Measurements from ENCODE around the gene CLASRP.
"Not testable (repeated sequence)": the region's sequence is repeated elsewhere in the genome, so short reads cannot be mapped to it uniquely, and the experiment has no call there.

CLASRP gene

DNA sequence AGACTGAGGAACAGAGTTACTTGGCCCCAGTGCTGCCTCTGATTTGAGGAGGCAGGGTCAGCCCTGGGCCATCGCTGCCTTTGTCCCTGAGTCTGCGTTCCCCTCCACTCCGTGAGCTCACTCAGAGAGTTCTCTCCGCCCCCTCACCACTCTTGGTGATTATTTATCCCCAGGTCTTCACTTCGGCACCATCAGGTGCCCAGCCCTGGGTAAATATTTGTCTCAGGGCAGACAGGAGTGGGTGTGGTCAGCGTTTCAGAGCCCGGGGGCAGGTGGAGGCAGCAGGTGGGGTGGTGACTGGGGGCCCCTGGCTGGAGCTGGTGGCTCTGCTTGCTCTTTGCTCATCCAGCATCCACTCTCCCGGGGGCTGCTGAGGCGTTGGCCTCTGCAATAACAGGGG is 74.8 kb downstream of the CLASRP start:
- Histone ChIP-seq H3K9me3 (ENCODE audit: control insufficient read depth, low read length) (no peaks in the 10 kb centered on the region), H3K4me1 (ENCODE audit: control insufficient read depth, insufficient read depth, low read length) (no peaks in the 10 kb centered on the region), H3K4me3 (ENCODE audit: low read length) (no peak overlapping the region), H3K9ac (ENCODE audit: low read length) (no peak overlapping the region), H3K36me3 (ENCODE audit: control insufficient read depth, insufficient read depth, low read length, severe bottlenecking) (no peaks in the 10 kb centered on the region), H3K27me3 (replicated peaks; ENCODE audit: control insufficient read depth, insufficient read depth, low read length) (no peaks in the 10 kb centered on the region)
- DNase-seq (ENCODE audit: low read depth), result no peak

DNA sequence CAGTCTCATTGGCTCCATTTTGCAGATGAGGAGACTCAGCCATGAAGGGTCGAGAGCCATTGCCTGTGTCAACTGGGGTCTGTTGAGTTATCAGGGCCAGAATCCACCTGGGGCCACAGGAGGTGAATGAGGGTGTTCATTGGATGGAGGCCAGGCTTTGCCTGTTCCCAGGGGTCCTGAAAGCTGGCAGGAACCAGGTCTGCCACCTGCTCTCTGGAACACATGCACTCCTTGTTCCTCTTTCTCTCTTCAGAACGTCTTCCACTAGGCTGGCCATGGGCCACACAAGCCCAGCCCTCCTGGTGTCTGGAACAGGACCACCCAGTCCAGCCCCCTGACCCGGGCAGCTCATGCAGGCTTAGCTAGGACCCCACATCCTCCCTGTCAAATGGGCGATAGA is 75.3 kb downstream of the CLASRP start:
- no peak overlapping the region for H3K9ac ChIP-seq (ENCODE audit: low read length)
- no peaks in the 10 kb centered on the region for H3K27me3 ChIP-seq (replicated peaks; ENCODE audit: control insufficient read depth, insufficient read depth, low read length)
- no peak for DNase-seq (ENCODE audit: low read depth)
- no peak overlapping the region for H3K4me3 ChIP-seq (ENCODE audit: low read length)
- H3K4me1 ChIP-seq (ENCODE audit: control insufficient read depth, insufficient read depth, low read length), result no peaks in the 10 kb centered on the region
- H3K36me3 ChIP-seq (ENCODE audit: control insufficient read depth, insufficient read depth, low read length, severe bottlenecking), result no peaks in the 10 kb centered on the region
- no peaks in the 10 kb centered on the region for H3K9me3 ChIP-seq (ENCODE audit: control insufficient read depth, low read length)

DNA sequence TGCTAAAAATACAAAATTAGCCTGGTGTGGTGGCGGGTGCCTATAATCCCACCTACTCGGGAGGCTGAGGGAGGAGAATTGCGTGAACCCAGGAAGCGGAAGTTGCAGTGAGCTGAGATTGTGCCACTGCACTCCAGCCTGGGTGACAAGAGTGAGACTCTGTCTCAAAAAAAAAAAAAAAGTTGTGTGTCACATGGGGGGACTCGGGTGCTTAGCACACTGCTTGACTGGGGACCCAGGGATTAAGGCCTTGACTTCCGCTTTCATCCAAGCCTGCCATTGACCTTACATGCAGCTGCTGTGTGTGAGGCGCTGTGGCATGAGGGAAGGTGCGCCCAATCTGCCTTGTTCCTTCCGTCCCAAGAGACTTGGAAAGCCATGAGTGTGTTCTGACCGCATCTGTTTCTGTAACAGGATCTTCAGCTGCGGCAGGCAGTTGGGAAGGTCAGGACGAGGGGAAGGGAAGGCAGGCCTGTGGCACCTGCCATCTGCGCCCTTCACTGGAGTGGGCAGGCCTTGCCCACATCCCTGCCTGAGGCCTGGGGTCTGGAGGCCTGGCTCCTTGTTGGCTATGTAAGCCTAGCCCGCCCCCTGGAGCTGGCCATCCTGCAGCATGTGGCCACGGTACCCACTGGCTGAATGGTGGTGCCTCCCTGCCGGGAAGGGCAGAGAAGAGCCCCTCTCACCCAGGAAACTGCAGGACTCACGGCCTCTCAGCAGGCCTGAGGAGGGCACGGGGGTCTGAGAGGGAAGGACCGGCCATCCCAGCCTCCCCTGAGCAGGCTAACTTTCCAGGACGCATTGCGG is 77.2 kb downstream of the CLASRP start:
- Histone ChIP-seq H3K4me3 (ENCODE audit: low read length) (no peak overlapping the region), H3K27me3 (replicated peaks; ENCODE audit: control insufficient read depth, insufficient read depth, low read length) (no peaks in the 10 kb centered on the region), H3K4me1 (ENCODE audit: control insufficient read depth, insufficient read depth, low read length) (no peaks in the 10 kb centered on the region), H3K9ac (ENCODE audit: low read length) (no peak overlapping the region), H3K9me3 (ENCODE audit: control insufficient read depth, low read length) (no peaks in the 10 kb centered on the region), H3K36me3 (ENCODE audit: control insufficient read depth, insufficient read depth, low read length, severe bottlenecking) (no peaks in the 10 kb centered on the region)
- no peak for DNase-seq (ENCODE audit: low read depth)

DNA sequence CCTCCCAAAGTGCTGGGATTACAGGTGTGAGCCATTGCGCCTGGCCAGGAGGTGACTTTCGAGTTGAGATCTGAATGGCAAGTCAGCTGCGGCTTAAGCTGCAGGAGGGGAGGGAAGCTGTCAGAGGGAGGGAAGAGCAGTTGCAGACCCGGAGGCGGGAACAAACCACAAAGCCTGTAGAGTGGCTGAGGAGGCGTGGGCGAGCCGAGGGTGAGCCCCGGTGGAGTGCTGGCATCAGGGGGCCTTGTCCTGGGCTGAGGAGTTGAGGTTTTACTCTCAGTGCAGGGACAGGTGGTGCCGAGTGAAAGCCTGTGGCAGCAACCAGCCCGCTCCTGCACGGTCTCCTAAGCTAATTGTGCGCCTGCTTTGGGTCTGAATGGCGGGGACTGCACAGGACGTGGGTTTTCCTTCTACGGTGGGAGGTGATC is 78.3 kb downstream of the CLASRP start:
- DNase-seq (ENCODE audit: low read depth), result no peak
- no peaks in the 10 kb centered on the region for H3K36me3 ChIP-seq (ENCODE audit: control insufficient read depth, insufficient read depth, low read length, severe bottlenecking)
- H3K9me3 ChIP-seq (ENCODE audit: control insufficient read depth, low read length), result no peaks in the 10 kb centered on the region
- no peak overlapping the region for H3K9ac ChIP-seq (ENCODE audit: low read length)
- H3K4me3 ChIP-seq (ENCODE audit: low read length), result no peak overlapping the region
- H3K27me3 ChIP-seq (replicated peaks; ENCODE audit: control insufficient read depth, insufficient read depth, low read length), result no peaks in the 10 kb centered on the region
- H3K4me1 ChIP-seq (ENCODE audit: control insufficient read depth, insufficient read depth, low read length), result no peaks in the 10 kb centered on the region

DNA sequence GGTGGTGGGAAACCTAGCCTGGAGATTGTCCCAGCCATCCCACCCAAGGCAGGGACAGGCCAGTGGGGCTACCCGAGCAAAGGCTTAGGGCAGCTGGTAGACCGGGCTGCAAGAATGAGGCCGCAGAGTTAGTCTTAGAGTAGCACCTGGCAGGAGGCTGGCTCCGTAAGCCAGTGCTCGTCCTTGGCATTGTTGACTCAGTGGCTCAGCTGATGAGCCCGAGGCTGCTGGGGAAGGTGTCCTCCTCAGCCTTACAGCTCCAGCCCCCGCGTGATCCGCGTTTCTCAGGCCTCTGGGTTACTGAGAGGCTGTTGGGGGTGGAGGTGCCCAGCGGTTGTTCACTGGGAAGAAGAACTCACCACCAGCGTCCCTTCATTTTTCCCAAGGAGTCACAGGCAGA is 78.8 kb downstream of the CLASRP start:
- no peak for DNase-seq (ENCODE audit: low read depth)
- Histone ChIP-seq H3K4me1 (ENCODE audit: control insufficient read depth, insufficient read depth, low read length) (no peaks in the 10 kb centered on the region), H3K4me3 (ENCODE audit: low read length) (no peak overlapping the region), H3K36me3 (ENCODE audit: control insufficient read depth, insufficient read depth, low read length, severe bottlenecking) (no peaks in the 10 kb centered on the region), H3K27me3 (replicated peaks; ENCODE audit: control insufficient read depth, insufficient read depth, low read length) (no peaks in the 10 kb centered on the region), H3K9ac (ENCODE audit: low read length) (no peak overlapping the region), H3K9me3 (ENCODE audit: control insufficient read depth, low read length) (no peaks in the 10 kb centered on the region)

DNA sequence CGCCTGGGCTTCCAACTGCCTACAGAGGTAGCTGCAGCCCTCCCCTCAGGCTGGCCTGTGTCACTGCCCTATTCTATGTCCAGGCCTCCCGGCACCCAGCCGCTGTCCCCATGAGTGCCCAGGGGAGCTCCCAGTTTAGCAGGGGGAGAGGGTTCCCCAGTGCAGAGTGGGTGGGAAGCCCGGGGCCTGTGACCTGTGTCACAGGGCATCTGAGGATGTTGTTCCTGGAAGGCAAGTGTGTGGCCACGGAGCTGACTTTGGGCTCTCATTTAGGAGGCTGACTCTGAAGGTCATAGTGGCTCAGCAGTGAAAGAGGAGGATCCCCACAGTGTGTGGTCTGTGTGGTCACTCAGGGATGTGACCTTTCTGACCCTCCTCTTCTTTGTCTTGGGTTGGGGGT is 79.3 kb downstream of the CLASRP start:
- Histone ChIP-seq H3K36me3 (ENCODE audit: control insufficient read depth, insufficient read depth, low read length, severe bottlenecking) (no peaks in the 10 kb centered on the region), H3K4me3 (ENCODE audit: low read length) (no peak overlapping the region), H3K9ac (ENCODE audit: low read length) (no peak overlapping the region), H3K9me3 (ENCODE audit: control insufficient read depth, low read length) (no peaks in the 10 kb centered on the region), H3K4me1 (ENCODE audit: control insufficient read depth, insufficient read depth, low read length) (no peaks in the 10 kb centered on the region), H3K27me3 (replicated peaks; ENCODE audit: control insufficient read depth, insufficient read depth, low read length) (no peaks in the 10 kb centered on the region)
- no peak for DNase-seq (ENCODE audit: low read depth)

DNA sequence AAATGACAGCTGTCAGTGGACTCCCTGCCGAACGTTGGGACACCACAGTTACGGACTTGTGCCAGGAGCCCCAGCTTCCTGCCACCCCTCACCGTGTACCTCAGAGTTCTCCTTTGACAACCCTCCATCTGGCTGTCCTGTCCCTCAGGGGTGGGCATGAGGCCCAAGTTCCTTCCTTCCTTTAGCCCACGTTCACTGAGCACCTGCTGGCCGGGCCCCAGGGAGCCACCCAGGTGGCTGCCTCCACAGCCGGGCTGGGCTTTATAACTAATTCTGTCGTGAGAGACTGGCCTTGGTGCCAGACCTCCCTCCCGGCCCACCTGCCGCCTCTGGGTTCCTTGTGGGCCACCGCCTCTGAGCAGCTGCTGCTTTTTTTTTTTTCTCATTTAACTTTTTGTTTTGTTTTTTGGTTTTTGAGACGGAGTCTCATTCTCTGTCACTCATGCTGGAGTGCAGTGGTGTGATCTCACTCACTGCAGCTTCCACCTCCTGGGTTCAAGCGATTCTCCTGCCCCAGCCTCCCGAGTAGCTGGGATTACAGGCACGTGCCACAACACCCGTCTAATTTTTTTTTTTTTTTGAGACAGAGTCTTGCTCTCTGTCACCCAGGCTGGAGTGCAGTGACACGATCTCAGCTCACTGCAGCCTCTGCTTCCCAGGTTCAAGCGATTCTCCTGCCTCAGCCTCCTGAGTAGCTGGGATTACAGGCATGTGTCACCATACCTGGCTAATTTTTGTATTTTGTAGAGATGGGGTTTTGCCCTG is 79.9 kb downstream of the CLASRP start:
- not testable (repeated sequence) for H3K4me3 ChIP-seq (ENCODE audit: low read length); H3K9me3 ChIP-seq (ENCODE audit: control insufficient read depth, low read length); DNase-seq (ENCODE audit: low read depth); H3K9ac ChIP-seq (ENCODE audit: low read length); H3K36me3 ChIP-seq (ENCODE audit: control insufficient read depth, insufficient read depth, low read length, severe bottlenecking); H3K27me3 ChIP-seq (replicated peaks; ENCODE audit: control insufficient read depth, insufficient read depth, low read length); H3K4me1 ChIP-seq (ENCODE audit: control insufficient read depth, insufficient read depth, low read length)

DNA sequence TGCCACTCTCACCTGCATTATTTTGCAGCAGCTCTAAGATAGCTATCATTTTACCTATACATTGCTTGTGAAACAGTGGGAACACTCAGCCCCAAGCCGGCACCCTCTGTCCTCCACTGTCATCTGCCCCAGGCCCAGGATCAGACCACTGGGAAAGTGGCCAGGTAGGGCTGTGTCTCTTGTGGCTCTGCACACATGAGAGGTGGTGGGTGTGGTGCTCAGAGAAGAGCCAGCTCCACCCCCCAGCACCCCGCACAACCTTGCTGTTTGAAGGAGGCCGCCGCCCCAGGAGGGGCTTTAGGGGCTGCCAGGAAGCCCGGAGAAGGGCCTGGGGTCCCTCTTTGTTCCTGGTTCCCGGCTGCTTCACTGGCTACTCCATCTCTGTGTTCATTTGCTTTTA is 80.7 kb downstream of the CLASRP start:
- Histone ChIP-seq H3K36me3 (ENCODE audit: control insufficient read depth, insufficient read depth, low read length, severe bottlenecking) (no peaks in the 10 kb centered on the region), H3K9ac (ENCODE audit: low read length) (no peak overlapping the region), H3K4me3 (ENCODE audit: low read length) (no peak overlapping the region), H3K9me3 (ENCODE audit: control insufficient read depth, low read length) (no peaks in the 10 kb centered on the region), H3K27me3 (replicated peaks; ENCODE audit: control insufficient read depth, insufficient read depth, low read length) (no peaks in the 10 kb centered on the region), H3K4me1 (ENCODE audit: control insufficient read depth, insufficient read depth, low read length) (peaks cover 10% of the 10 kb centered on the region)
- no peak for DNase-seq (ENCODE audit: low read depth)

Measured in adipocyte (in vitro differentiated cells).